Activated CD8-positive, alpha-beta memory T cell treated with anti-CD3 and anti-CD28 coated beads, Interleukin-2, amount 10 ng/mL, durations not matched to agents 7 days and 5 days (primary cell): ENCODE measurements around the gene CCDC194. TPM values are rescaled to one million over a fixed set of nuclear protein-coding genes. Genes with fewer than 3 reads are reported as not detected.

Source experiments
- total RNA-seq, 2 experiments: library from RNA; stranded (reverse); gene quantifications; one replicate each; pipeline ENCODE4 v1.2.3, GENCODE V29; 2021

Gene CCDC194
- total RNA-seq, 2 experiments from 2014 or later = 4.3 to 5.9 TPM

Other genes with a start within 250 kb of the CCDC194 start
- 10 to 100 TPM; 22.1 to 23.6 TPM for gene USE1, start 178.8 kb downstream of the CCDC194 start, total RNA-seq
- gene OCEL1, start 168.0 kb downstream of the CCDC194 start, total RNA-seq = 10 to 100 TPM; 23.3 to 27.4 TPM
- 1 to 10 TPM; 2.7 to 4.7 TPM for gene NR2F6, start 148.3 kb downstream of the CCDC194 start, total RNA-seq
- gene USHBP1, start 129.5 kb downstream of the CCDC194 start, total RNA-seq = not detected
- gene BABAM1, start 126.8 kb downstream of the CCDC194 start, total RNA-seq = 100 to 1,000 TPM; 113 to 117 TPM
- gene ANKLE1, start 112.3 kb downstream of the CCDC194 start, total RNA-seq = 10 to 100 TPM in 1 of 2 experiments, 1 to 10 TPM in 1; 9.2 to 17.2 TPM
- gene ABHD8, start 90.8 kb downstream of the CCDC194 start, total RNA-seq = 10 to 100 TPM; 10.1 to 10.7 TPM
- 100 to 1,000 TPM in 1 of 2 experiments, 10 to 100 TPM in 1; 94.7 to 115 TPM for gene MRPL34, start 88.3 kb downstream of the CCDC194 start, total RNA-seq
- 10 to 100 TPM; 47.7 to 58.9 TPM for gene DDA1, start 84.6 kb downstream of the CCDC194 start, total RNA-seq
- gene ANO8, start 59.3 kb downstream of the CCDC194 start, total RNA-seq = 10 to 100 TPM; 11.0 to 18.7 TPM
- 10 to 100 TPM; 40.4 to 44.4 TPM for gene GTPBP3, start 56.6 kb downstream of the CCDC194 start, total RNA-seq
- not detected for gene PLVAP, start 16.9 kb downstream of the CCDC194 start, total RNA-seq
- 100 to 1,000 TPM; 298 to 361 TPM for gene BST2, start 11.4 kb upstream of the CCDC194 start, total RNA-seq
- gene MVB12A, start 25.9 kb upstream of the CCDC194 start, total RNA-seq = 10 to 100 TPM; 40.4 to 51.1 TPM
- not detected for gene TMEM221, start 54.5 kb upstream of the CCDC194 start, total RNA-seq
- not detected for gene NXNL1, start 66.7 kb upstream of the CCDC194 start, total RNA-seq
- gene SLC27A1, start 76.3 kb upstream of the CCDC194 start, total RNA-seq = 1 to 10 TPM; 1.5 to 2.1 TPM
- gene PGLS, start 117.5 kb upstream of the CCDC194 start, total RNA-seq = 10 to 100 TPM; 59.3 to 65.4 TPM
- gene COLGALT1, start 161.5 kb upstream of the CCDC194 start, total RNA-seq = 10 to 100 TPM; 52.2 to 65.2 TPM